Neural cell (in vitro differentiated cells): Measurements from ENCODE around the gene IFTAP. TPM values are rescaled to one million over a fixed set of nuclear protein-coding genes. Genes with fewer than 3 reads are reported as not detected.

Source experiments
- H2AFZ ChIP-seq: fragments of 200-600, 300-800 bp; sonication (generic), shearing (Covaris generic); 2 replicates; pipeline ENCODE4 v1.6.0; 2014; ENCODE audit warnings: low read depth, mild to moderate bottlenecking, antibody characterized with exemption, low read length, moderate library complexity
- H3F3A ChIP-seq: fragments of 200-600 bp; shearing (Covaris generic); 2 replicates; pipeline ENCODE4 v1.6.1; 2016; ENCODE audit warnings: mild to moderate bottlenecking, moderate library complexity, mixed read lengths, antibody characterized with exemption, low read length; ENCODE audit not compliant: insufficient read depth, poor library complexity, severe bottlenecking
- H3K27ac ChIP-seq: fragments of 200-600, 300-800 bp; sonication (generic), shearing (Covaris generic); 2 replicates; pipeline ENCODE4 v1.5.1; 2014; ENCODE audit warnings: mild to moderate bottlenecking, low read length, moderate library complexity
- H3K27me3 ChIP-seq: fragments of 300-800, 200-600 bp; sonication (generic), shearing (Covaris generic); 2 replicates; pipeline ENCODE4 v1.6.0; 2014; ENCODE audit warnings: mild to moderate bottlenecking, low read depth, low read length, moderate library complexity; ENCODE audit not compliant: insufficient read depth
- H3K36me3 ChIP-seq: fragments of 300-800, 200-600 bp; sonication (generic), shearing (Covaris generic); 2 replicates; pipeline ENCODE4 v1.5.1; 2014; ENCODE audit warnings: mild to moderate bottlenecking, antibody characterized with exemption, low read length, moderate library complexity; ENCODE audit not compliant: insufficient read depth
- H3K4me2 ChIP-seq: fragments of 300-800, 200-600 bp; sonication (generic), shearing (Covaris generic); 2 replicates; pipeline ENCODE4 v1.6.0; 2014; ENCODE audit warnings: mild to moderate bottlenecking, low read length
- H3K4me3 ChIP-seq: fragments of 300-800, 200-600 bp; sonication (generic), shearing (Covaris generic); 2 replicates; pipeline ENCODE4 v1.5.1; 2014; ENCODE audit warnings: mild to moderate bottlenecking, low read length, moderate library complexity
- H3K79me2 ChIP-seq: fragments of 200-600 bp; shearing (Covaris generic); replicated peaks from 2 replicates; pipeline ENCODE4 v1.6.0; 2014; ENCODE audit warnings: mild to moderate bottlenecking, low read length, moderate library complexity; ENCODE audit not compliant: insufficient read depth
- H3K9ac ChIP-seq: fragments of 300-800, 200-600 bp; sonication (generic), shearing (Covaris generic); 2 replicates; pipeline ENCODE4 v1.6.1; 2016; ENCODE audit warnings: mild to moderate bottlenecking, low read length, mixed read lengths
- H3K9me2 ChIP-seq: fragments of 200-600 bp; shearing (Covaris generic); 2 replicates; pipeline ENCODE4 v1.6.1; 2016; ENCODE audit warnings: mild to moderate bottlenecking, low read length, mixed read lengths; ENCODE audit not compliant: insufficient read depth
- H3K9me3 ChIP-seq: fragments of 200-600, 300-800 bp; sonication (generic), shearing (Covaris generic); 2 replicates; pipeline ENCODE4 v1.6.1; 2016; ENCODE audit warnings: mild to moderate bottlenecking, mixed run types, low read length, moderate library complexity, mixed read lengths
- H4K20me1 ChIP-seq: fragments of 200-600 bp; shearing (Covaris generic); 2 replicates; pipeline ENCODE4 v1.6.1; 2016; ENCODE audit warnings: mild to moderate bottlenecking, mixed run types; ENCODE audit not compliant: insufficient read depth
- EP300 ChIP-seq: fragments of 450-650 bp; conservative IDR thresholded peaks from 2 replicates; pipeline ENCODE4 v1.6.1; 2014; ENCODE audit warnings: antibody characterized with exemption, mild to moderate bottlenecking, moderate library complexity; ENCODE audit not compliant: poor library complexity, severe bottlenecking
- EZH2 ChIP-seq: fragments of 200-600, 300-800 bp; shearing (Covaris generic), sonication (generic); IDR thresholded peaks from 2 replicates; pipeline ENCODE4 v1.6.1; 2014; ENCODE audit warnings: antibody characterized with exemption, low read length, borderline replicate concordance, mild to moderate bottlenecking; ENCODE audit not compliant: insufficient read depth, poor library complexity, severe bottlenecking
- MXI1 ChIP-seq: fragments of 450-650 bp; conservative IDR thresholded peaks from 2 replicates; pipeline ENCODE4 v1.6.1; 2014; ENCODE audit warnings: antibody characterized with exemption, mild to moderate bottlenecking; ENCODE audit not compliant: poor library complexity, severe bottlenecking
- POLR2AphosphoS5 ChIP-seq: IDR thresholded peaks from 2 replicates; pipeline ENCODE4 v1.6.1; 2012
- RAD21 ChIP-seq: fragments of 450-650 bp; conservative IDR thresholded peaks from 2 replicates; pipeline ENCODE4 v1.6.1; 2014; ENCODE audit warnings: antibody characterized with exemption, mild to moderate bottlenecking, moderate library complexity
- REST ChIP-seq: IDR thresholded peaks from 2 replicates; pipeline ENCODE4 v1.6.1; 2012; ENCODE audit warnings: borderline replicate concordance
- SMC3 ChIP-seq: fragments of 450-650 bp; conservative IDR thresholded peaks from 2 replicates; pipeline ENCODE4 v1.6.1; 2014; ENCODE audit warnings: antibody characterized with exemption, mild to moderate bottlenecking, moderate library complexity; ENCODE audit not compliant: poor library complexity
- TAF1 ChIP-seq: IDR thresholded peaks from 2 replicates; pipeline ENCODE4 v1.6.1; 2012; ENCODE audit warnings: low read depth
- polyA plus RNA-seq: library from polyadenylated mRNA; depleted of rRNA; stranded (reverse); fragments of >200 nt; gene quantifications from 2 replicates; pipeline ENCODE4 v1.2.3, GENCODE V29; 2014
- TF ChIP-seq, protein P1 (sequence below): fragments of 450-650 bp; IDR thresholded peaks from 2 replicates; pipeline ENCODE4 v1.5.1; 2014; ENCODE audit warnings: antibody characterized with exemption, mild to moderate bottlenecking, moderate library complexity; ENCODE audit not compliant: poor library complexity, severe bottlenecking

IFTAP gene
- polyA plus RNA-seq, 1 donor from 2014 or later: 71.9 TPM

DNA sequence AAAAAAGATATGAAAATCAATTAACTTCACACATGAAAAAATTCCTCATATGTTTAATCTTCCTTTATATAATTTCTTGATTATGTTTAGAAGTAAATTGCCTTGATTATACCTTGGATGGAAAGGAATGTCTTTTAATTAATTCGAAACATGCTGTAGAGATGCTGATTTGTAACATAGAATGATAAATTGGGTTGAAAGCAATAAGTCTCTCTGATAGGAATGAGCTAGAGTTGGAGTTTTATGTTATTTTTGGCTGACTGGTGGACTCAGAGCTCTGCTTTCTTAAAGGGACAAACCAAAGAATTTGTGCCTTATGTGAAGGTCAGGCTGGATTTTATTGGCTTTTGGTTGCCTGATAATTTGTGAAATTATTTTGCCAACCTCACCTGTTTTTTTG is 98.4 kb downstream of the IFTAP start:
- Histone ChIP-seq H3K9ac (no peak overlapping the region), H3K9me3 (no peaks in the 10 kb centered on the region), H3F3A (no peaks in the 10 kb centered on the region), H2AFZ (no peak overlapping the region), H3K9me2 (no peaks in the 10 kb centered on the region), H3K36me3 (no peaks in the 10 kb centered on the region), H4K20me1 (no peaks in the 10 kb centered on the region), H3K4me2 (no peak overlapping the region), H3K4me3 (no peak overlapping the region), H3K27me3 (no peaks in the 10 kb centered on the region), H3K79me2 (no peaks in the 10 kb centered on the region), H3K27ac (no peak overlapping the region)
- TF ChIP-seq EZH2 (no peak), SMC3 (no peak), TAF1 (no peak), REST (no peak), RAD21 (no peak), POLR2AphosphoS5 (no peak)
- TF ChIP-seq, protein P1, sequence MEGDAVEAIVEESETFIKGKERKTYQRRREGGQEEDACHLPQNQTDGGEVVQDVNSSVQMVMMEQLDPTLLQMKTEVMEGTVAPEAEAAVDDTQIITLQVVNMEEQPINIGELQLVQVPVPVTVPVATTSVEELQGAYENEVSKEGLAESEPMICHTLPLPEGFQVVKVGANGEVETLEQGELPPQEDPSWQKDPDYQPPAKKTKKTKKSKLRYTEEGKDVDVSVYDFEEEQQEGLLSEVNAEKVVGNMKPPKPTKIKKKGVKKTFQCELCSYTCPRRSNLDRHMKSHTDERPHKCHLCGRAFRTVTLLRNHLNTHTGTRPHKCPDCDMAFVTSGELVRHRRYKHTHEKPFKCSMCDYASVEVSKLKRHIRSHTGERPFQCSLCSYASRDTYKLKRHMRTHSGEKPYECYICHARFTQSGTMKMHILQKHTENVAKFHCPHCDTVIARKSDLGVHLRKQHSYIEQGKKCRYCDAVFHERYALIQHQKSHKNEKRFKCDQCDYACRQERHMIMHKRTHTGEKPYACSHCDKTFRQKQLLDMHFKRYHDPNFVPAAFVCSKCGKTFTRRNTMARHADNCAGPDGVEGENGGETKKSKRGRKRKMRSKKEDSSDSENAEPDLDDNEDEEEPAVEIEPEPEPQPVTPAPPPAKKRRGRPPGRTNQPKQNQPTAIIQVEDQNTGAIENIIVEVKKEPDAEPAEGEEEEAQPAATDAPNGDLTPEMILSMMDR: no peak

- no peaks in the 10 kb centered on the region for H3F3A ChIP-seq
- no peak overlapping the region for H3K4me2 ChIP-seq
- no peak overlapping the region for H3K27ac ChIP-seq
- H4K20me1 ChIP-seq: no peaks in the 10 kb centered on the region
- H3K36me3 ChIP-seq: no peaks in the 10 kb centered on the region
- TF ChIP-seq EP300 (no peak), EZH2 (no peak), TAF1 (no peak), MXI1 (no peak), POLR2AphosphoS5 (no peak)
- no peaks in the 10 kb centered on the region for H3K27me3 ChIP-seq
- H3K9me3 ChIP-seq: no peaks in the 10 kb centered on the region
- no peaks in the 10 kb centered on the region for H3K79me2 ChIP-seq
- no peak overlapping the region for H3K9ac ChIP-seq
- H3K9me2 ChIP-seq: no peaks in the 10 kb centered on the region
- no peak overlapping the region for H3K4me3 ChIP-seq
- no peak overlapping the region for H2AFZ ChIP-seq
Measured at GRCh38 chr11:36693139-36693843, 99.0 kb downstream of the IFTAP start.
